MCF 10A (cell line): Measurements from ENCODE around the gene RXFP2. TPM values are rescaled to one million over a fixed set of nuclear protein-coding genes. Genes with fewer than 3 reads are reported as not detected.

Experiments used
- BruUV-seq: library from RNA; stranded (reverse); fragments of 400-500 nt; replicated peaks from 2 replicates; lab custom pipeline; 2021; lab: Mats Ljungman, UMichigan
- CTCF ChIA-PET: fragments of 300-600 bp; sonication (Branson Sonifier 250); formaldehyde crosslinking; extraction: SDS; loops from one replicate; lab custom pipeline; 2021; ENCODE audit warnings: antibody characterized with exemption, inconsistent platforms; lab: Yijun Ruan, JAX
- POLR2A ChIA-PET: fragments of 300-600, 350-650 bp; sonication (Branson Sonifier 250); formaldehyde crosslinking; extraction: SDS; loops from one replicate; lab custom pipeline; 2020; ENCODE audit warnings: antibody characterized with exemption, inconsistent platforms; lab: Yijun Ruan, JAX
- DNase-seq: peaks from one replicate; pipeline ENCODE4 v3.0.0-alpha.2; 2018; ENCODE audit not compliant: unreplicated experiment
- H3K27ac Mint-ChIP-seq: one replicate; pipeline ENCODE4 v1.8.0; 2022; ENCODE audit warnings: mild to moderate bottlenecking, low read depth, mixed read lengths; ENCODE audit not compliant: unreplicated experiment
- H3K27me3 Mint-ChIP-seq: one replicate; pipeline ENCODE4 v1.8.0; 2022; ENCODE audit warnings: mixed read lengths; ENCODE audit not compliant: insufficient read depth, unreplicated experiment
- H3K36me3 Mint-ChIP-seq: one replicate; pipeline ENCODE4 v1.8.0; 2022; ENCODE audit warnings: mild to moderate bottlenecking, moderate library complexity, mixed read lengths; ENCODE audit not compliant: insufficient read depth, unreplicated experiment
- H3K4me1 Mint-ChIP-seq: one replicate; pipeline ENCODE4 v1.8.0; 2022; ENCODE audit warnings: mixed read lengths; ENCODE audit not compliant: insufficient read depth, unreplicated experiment
- H3K4me3 Mint-ChIP-seq: one replicate; pipeline ENCODE4 v1.8.0; 2022; ENCODE audit warnings: mild to moderate bottlenecking, moderate library complexity, mixed read lengths; ENCODE audit not compliant: unreplicated experiment
- H3K9me3 Mint-ChIP-seq: one replicate; pipeline ENCODE4 v1.8.0; 2022; ENCODE audit warnings: mixed read lengths; ENCODE audit not compliant: unreplicated experiment
- intact Hi-C: fragments of 100-400 bp; cut with micrococcal nuclease; formaldehyde crosslinking; loops from 2 replicates; pipeline ENCODE4 v1.14.1; 2022
- total RNA-seq: library from RNA; stranded (reverse); gene quantifications from 2 replicates; pipeline ENCODE4 v1.2.3, GENCODE V29; 2022
- TF ChIP-seq, protein P1 (sequence below): fragments of 200-600 bp; IDR thresholded peaks from one replicate; pipeline ENCODE4 v1.8.0; 2022; ENCODE audit warnings: antibody characterized with exemption, mild to moderate bottlenecking; ENCODE audit not compliant: unreplicated experiment

RXFP2 gene
- total RNA-seq, 1 experiment from 2014 or later = not detected

DNA sequence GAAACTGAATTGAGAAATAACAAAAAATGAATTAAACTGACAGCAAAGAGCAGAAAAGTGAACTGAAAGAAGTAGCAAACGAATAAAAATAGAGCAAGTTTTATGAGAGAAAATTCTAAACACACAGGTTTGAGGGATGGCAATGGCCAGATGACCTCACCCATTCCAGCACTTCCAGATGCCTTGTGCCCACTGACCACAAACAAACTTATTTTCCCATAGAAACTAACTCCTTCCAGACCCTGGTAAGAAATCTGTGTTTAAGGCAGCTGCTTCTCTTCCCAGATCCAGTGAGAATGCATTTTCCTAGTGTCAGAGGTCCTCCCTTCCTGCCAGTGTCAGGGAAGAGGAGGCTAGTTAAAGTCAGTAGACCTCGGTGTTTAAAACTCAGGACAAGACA lies 51.7 kb downstream of the RXFP2 start:
- Mint-ChIP-seq H3K27me3 (no peaks in the 10 kb centered on the region), H3K27ac (no peak overlapping the region), H3K36me3 (no peaks in the 10 kb centered on the region), H3K4me1 (peaks cover 15% of the 10 kb centered on the region), H3K9me3 (peaks cover 7% of the 10 kb centered on the region), H3K4me3 (no peak overlapping the region)
- DNase-seq = no peak
- ChIA-PET POLR2A (no interaction called here), CTCF (no interaction called here)
- intact Hi-C loops = no loop called here
- BruUV-seq = no TSS peak
- TF ChIP-seq, protein P1, sequence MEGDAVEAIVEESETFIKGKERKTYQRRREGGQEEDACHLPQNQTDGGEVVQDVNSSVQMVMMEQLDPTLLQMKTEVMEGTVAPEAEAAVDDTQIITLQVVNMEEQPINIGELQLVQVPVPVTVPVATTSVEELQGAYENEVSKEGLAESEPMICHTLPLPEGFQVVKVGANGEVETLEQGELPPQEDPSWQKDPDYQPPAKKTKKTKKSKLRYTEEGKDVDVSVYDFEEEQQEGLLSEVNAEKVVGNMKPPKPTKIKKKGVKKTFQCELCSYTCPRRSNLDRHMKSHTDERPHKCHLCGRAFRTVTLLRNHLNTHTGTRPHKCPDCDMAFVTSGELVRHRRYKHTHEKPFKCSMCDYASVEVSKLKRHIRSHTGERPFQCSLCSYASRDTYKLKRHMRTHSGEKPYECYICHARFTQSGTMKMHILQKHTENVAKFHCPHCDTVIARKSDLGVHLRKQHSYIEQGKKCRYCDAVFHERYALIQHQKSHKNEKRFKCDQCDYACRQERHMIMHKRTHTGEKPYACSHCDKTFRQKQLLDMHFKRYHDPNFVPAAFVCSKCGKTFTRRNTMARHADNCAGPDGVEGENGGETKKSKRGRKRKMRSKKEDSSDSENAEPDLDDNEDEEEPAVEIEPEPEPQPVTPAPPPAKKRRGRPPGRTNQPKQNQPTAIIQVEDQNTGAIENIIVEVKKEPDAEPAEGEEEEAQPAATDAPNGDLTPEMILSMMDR = no peak

DNA sequence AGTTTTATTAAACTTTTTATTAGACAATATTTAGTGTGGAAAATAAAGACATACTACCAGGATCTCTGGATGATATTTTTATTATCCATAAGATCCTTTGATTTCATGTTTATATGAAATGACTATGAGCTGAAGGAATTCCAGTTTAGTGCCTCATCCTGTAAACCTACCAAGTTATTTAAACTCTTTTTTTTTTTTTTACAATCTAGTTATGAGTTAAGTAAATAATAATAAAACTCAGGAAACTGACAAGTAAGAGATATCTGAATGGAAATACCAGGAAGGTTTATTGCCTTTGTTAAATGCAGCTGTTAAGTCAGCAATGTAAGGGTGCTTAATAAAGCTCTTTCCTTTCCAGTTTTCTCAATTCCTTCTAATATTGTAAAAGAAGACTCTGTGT lies 53.9 kb downstream of the RXFP2 start:
- H3K27ac Mint-ChIP-seq = no peak overlapping the region
- H3K9me3 Mint-ChIP-seq = peaks cover 7% of the 10 kb centered on the region
- BruUV-seq = no TSS peak
- TF ChIP-seq, protein P1 = no peak
- POLR2A ChIA-PET = interaction anchor here (0.6 to 0.7 kb wide), 2 partner anchors 24 to 362 kb away, joined by 3 to 4 read pairs; no protein-coding TSS in a partner anchor
- intact Hi-C loops = no loop called here
- no peaks in the 10 kb centered on the region for H3K27me3 Mint-ChIP-seq
- no peak for DNase-seq
- peaks cover 13% of the 10 kb centered on the region for H3K4me1 Mint-ChIP-seq
- no peak overlapping the region for H3K4me3 Mint-ChIP-seq
- CTCF ChIA-PET = interaction anchor here (0.6 to 0.8 kb wide), 4 partner anchors 15 to 928 kb away, joined by 3 to 4 read pairs (median 4); no protein-coding TSS in a partner anchor
- no peaks in the 10 kb centered on the region for H3K36me3 Mint-ChIP-seq

DNA sequence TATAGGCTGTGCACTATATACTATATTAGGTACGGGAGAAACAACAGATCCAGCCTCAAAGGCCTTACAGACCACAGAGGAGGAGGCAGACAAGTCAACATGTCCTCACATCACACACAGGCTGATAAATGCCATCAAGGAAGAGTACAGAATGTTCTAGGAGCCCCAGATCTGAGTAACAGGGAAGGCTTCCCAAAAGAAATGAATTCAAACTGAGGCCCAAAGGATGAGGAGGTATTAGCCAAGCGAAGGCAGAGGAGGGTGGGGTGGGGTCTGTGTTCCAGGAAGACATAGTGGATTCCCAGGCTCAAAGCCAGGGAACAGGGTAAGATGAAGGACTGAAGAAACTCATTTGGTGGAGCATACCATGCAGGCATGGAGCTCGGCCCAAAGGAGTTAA lies 55.1 kb downstream of the RXFP2 start:
- intact Hi-C loops = no loop called here
- H3K4me3 Mint-ChIP-seq = no peak overlapping the region
- peaks cover 13% of the 10 kb centered on the region for H3K4me1 Mint-ChIP-seq
- TF ChIP-seq, protein P1 = no peak
- CTCF ChIA-PET = interaction anchor here (0.9 to 1.2 kb wide), 2 partner anchors 256 to 363 kb away, joined by 3 to 4 read pairs; no protein-coding TSS in a partner anchor
- BruUV-seq = no TSS peak
- POLR2A ChIA-PET = no interaction called here
- no peaks in the 10 kb centered on the region for H3K36me3 Mint-ChIP-seq
- no peaks in the 10 kb centered on the region for H3K27me3 Mint-ChIP-seq
- H3K27ac Mint-ChIP-seq = no peak overlapping the region
- peaks cover 7% of the 10 kb centered on the region for H3K9me3 Mint-ChIP-seq
- no peak for DNase-seq

DNA sequence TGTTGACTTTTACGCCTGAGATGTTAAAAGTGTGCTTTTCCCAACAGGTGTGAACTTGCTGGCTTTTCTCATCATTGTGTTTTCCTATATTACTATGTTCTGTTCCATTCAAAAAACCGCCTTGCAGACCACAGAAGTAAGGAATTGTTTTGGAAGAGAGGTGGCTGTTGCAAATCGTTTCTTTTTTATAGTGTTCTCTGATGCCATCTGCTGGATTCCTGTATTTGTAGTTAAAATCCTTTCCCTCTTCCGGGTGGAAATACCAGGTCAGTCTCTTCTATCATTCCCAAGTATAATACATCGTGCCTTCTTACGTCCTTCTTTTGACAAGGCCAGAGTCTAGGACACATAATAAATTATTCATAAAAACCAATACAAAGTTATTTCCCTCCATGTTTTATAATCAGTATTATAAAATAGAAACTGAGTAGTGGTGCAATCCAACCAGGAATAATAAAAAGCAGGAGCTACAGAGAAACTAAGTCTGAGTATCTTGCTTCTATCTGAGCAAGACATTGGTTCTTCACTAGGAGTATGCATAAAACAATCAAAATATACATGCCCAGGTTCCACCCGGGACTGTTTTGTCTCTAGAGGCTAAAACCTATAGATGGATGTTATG lies 57.9 kb downstream of the RXFP2 start:
- BruUV-seq = no TSS peak
- H3K4me1 Mint-ChIP-seq = peaks cover 13% of the 10 kb centered on the region
- ChIA-PET CTCF (interaction anchor here (0.6 to 3.5 kb wide), 23 partner anchors 10 to 596 kb away, joined by 3 to 25 read pairs (median 4); no protein-coding TSS in a partner anchor), POLR2A (no interaction called here)
- no peak overlapping the region for H3K4me3 Mint-ChIP-seq
- H3K36me3 Mint-ChIP-seq = no peaks in the 10 kb centered on the region
- peaks cover 12% of the 10 kb centered on the region for H3K27me3 Mint-ChIP-seq
- DNase-seq = peak; percentile 54
- H3K9me3 Mint-ChIP-seq = no peaks in the 10 kb centered on the region
- intact Hi-C loops = loop anchor here (1.0 kb wide), 5 partner anchors 55 to 561 kb away; no protein-coding TSS in a partner anchor
- no peak overlapping the region for H3K27ac Mint-ChIP-seq
- TF ChIP-seq, protein P1 = peak; percentile 39
